ENCODE data around the gene PLEKHA5.
"Not testable (repeated sequence)": the region's sequence is repeated elsewhere in the genome, so short reads cannot be mapped to it uniquely, and the experiment has no call there.

The PLEKHA5 gene

DNA sequence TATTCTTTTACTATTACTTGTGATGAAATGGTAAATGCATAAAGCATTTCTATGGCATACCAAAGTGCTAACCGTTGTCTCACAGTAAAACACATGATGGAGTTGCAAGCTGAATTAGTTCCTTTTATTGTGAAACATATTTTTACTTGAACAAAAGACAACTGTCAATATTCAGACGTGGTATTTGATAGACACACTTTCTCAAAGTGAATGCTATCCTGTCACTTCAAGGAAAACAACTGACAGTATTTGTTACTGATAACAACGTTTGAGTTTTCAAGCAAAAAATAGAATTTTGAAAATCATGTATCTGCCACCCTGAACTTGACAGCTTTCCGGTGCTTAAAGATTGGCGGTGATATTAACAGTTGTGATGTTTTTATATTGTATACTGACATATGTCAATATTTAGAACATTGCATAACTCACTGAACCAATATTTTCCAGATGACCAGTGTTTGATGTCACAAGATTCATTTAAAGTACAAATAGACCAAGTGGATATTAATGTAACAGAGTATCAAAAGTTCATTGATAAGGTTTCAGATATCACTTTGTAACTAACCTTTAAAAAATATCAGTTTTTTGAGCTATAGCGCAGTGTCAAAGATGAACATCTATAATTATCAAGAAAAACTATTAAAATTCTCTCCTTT lies 156.4 kb downstream of the PLEKHA5 start:
- DNase-seq: no peak

DNA sequence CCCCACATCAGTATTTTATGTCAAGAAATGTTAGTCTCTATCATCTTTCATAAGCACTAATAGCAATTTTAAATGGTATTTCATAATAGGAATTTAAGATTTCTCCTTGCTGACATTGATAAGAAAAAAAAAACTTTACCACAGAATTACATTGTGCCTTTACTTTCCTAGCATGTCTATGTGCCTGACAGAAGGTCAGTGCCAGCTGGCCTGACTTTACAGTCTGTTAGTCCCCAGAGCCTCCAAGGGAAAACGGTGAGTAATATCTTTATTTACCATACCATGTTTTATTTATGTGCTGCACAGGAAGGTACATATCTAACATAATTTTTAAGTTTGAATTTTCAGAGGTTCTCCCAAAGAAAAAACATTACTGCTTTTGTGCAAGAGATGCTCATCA lies 157.8 kb downstream of the PLEKHA5 start:
- no peak for DNase-seq

DNA sequence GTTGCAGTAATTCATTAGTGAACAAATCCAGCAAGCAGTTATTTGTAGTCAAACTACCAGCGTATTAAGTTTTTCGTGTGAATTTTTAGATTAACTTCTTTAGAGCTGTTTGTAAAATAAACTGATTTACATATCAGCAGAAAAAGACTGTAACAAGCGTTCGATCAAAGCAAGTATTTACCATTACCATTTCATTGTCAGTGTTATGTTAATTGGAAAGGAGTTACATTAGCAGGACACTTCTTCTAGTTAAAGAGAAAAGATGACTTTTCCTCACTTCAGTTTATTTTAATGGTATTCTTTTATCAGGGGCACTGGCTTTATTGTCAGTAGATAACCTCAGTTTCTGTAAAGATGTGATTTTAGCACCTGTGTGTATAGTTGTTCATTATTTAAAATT lies 158.6 kb downstream of the PLEKHA5 start:
- no peak for DNase-seq

DNA sequence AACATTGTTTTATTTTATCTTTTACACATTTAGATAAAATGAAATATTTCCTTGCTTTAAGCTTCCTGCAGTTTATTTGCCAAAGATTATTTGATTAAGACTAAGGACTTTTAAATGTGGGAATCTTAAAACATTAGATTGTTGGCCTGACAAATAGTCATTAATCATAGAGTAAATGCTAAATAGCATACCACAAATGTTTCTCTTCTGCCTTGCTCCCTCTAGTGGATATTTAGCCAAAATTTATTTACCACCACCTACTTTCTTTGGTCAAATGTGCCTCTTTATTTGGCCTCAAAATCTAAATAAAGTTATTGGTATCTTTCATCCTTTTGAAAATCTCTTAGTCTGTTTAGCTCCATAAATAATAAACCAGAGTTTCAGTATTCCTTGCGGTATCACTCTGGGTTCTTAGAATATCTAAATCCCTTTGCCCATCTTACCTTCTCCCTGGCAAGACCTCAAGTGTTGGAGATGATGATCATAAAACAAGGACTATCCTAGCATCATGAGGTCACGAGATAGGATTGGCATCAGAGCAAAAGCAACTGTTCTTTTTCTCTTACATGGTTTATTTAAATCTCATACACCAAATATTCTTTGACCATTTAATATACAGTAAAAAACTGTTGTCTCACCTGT lies 159.2 kb downstream of the PLEKHA5 start:
- no peak for DNase-seq

DNA sequence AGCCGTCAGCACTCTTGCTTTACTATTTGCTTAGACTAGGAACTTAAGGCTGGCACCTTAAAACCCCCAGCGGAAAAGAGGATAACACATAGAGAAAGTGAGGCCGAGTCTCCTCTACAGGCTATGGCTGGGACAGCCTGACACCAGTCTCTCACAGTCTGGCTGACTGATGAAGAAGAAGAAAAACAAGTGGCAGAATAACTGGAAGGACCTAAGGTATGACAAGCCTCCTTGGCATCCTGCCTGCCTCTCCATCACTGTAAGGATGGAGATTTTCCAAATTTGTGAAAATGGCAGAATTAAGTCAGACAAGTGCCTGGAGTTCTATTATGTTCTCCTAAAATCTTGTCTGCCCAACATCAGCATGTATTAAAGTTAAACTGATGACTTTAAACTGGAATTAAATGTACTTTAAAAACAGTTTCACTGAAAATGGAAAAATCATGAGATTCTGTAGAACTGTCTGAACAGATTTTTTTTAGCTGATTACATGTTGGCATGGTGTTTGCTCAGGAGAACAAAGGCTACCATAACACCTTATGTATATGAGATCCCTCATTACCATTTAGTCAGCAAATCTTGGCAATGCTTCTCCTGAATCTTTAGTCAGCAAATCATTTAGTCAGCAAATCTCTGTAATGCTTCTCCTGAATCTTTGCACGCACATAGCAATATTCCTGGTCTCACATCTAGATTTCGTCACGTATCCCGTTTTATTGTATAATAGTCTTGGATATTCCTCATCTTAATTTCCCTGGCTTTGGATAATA lies 169.5 kb downstream of the PLEKHA5 start:
- no peak for DNase-seq

DNA sequence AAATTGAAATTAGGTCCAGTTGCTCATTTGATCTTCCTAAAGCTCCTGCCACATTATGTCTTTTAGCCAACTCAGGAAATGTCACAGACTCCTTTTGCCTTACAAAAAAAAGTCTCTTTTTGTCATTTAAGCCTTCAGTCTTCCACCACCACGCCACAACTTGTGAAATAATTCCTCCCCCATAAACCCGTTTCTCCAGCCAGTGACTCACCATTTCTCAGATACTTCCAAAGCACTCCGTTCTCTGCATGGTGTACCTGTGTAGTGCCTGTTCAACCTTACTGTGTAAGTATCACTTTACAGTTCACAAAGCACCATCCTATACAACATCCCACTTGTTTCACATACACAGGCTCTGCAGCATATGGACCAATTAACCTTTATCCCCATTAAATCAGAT lies 170.2 kb downstream of the PLEKHA5 start:
- DNase-seq: no peak

DNA sequence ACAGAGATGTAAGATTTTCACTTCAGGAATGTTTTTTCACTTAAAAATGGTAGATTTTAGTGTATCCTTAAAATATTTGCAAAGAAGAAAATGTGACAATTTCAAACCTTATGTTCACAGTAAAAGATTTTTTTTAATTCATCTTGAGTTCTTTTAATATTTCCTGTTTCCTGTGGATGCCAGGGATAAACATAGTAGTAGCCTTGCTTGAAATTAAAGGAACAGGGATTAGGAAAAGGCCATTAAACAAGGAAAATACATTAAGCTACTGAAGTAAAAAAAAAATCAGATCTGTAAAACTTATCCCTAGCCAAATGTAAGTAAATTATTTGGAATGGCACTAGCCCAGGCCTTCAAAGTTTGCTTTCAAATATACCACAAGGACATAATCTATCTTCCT lies 171.7 kb downstream of the PLEKHA5 start:
- no peak for DNase-seq

DNA sequence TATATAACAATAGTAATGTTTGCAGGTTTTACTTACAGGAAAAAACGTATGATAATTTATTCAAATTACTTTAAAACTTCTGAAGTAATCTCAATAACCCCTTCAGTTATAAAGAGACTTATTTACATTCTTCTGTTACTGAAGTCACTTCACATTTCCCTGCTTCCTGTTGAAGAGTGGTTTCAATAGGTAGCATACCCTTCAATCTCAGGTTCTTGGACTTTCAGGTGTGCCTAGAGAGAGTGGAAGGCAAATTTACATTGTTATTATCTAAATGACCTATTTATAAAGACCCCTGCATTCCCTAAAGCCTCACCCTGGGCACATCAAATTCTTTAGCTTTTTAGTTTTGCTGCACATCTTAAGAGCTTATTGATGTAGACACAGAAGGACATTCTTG lies 172.2 kb downstream of the PLEKHA5 start:
- DNase-seq: no peak

DNA sequence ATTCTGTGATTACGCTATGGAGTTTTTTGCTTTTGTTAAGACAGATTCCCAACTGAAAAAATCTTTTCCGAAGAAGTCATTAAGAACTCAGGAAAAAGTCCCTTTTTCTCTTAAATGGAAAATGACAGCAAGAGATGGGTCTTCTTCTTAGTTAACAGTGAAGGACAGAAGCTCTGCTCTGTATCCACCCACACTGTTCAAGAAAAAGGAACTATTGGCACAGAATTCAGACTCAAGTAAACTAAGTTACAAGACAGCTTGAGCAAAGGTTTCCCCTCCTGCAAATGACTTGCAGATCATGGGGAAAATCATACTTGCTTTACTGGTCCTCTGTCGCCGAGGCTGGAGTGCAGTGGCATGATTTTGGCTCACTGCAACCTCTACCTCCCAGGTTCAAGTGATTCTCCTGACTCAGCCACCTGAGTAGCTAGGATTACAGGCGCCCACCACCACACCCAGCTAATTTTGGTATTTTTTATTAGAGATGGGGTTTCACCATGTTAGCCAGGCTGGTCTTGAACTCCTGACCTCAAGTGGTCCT lies 172.6 kb downstream of the PLEKHA5 start:
- no peak for DNase-seq

DNA sequence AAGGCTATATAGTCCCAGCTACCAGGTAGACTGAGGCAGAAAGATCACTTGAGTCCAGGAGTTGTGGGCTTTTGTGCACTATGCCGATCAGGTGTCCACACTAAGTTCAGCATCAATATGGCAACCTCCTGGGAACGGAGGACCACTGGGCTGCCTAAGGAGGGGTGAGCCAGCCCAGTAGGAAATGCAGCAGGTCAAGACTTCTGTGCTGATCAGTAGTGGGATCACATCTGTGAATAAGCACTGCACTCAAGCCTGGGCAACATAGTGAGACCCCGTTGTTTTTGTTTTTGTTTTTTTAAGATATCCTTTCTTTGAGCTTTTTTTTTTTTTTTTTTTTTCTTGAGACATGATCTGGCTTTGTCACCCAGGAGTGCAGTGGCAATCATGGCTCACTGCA lies 174.0 kb downstream of the PLEKHA5 start:
- no peak for DNase-seq

DNA sequence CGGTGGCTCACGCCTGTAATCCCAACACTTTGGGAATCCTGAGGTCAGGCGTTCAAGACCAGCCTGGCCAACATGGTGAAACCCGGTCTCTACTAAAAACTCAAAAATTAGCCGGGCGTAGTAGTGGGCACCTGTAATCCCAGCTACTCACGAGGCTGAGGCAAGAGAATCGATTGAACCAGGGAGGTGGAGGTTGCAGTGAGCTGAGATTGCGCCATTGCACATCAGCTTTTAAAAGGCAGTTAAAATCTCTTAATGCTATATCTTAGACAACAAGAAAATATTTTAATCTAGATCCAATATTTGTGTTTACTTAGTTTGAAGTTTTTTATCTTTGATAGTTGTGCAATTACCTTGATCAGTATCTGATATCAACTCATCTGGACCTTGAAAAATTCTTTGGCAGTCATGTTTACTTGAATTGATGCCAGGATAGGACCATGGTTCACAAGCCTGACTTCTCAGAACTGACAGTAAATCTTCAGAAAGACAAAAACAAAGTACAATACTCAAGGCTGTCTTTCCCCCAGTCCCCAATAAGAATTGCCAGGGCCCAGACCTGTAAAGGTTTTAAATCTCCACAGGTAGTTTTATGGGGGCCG lies 174.7 kb downstream of the PLEKHA5 start:
- DNase-seq: no peak

DNA sequence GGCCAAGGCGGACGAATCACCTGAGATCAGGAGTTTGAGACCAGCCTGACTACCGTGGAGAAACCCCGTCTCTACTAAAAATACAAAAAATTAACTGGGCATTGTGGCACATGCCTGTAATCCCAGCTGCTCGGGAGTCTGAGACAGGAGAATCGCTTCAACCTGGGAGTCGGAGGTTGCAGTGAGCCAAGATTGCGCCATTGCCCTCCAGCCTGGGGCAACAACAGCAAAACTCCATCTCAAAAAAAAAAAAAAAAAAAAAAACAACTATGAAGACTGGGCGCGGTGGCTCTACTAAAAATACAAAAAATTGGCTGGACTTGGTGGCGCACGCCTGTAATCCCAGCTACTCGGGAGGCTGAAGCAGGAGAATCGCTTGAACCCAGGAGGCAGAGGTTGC lies 176.1 kb downstream of the PLEKHA5 start:
- not testable (repeated sequence) for DNase-seq

DNA sequence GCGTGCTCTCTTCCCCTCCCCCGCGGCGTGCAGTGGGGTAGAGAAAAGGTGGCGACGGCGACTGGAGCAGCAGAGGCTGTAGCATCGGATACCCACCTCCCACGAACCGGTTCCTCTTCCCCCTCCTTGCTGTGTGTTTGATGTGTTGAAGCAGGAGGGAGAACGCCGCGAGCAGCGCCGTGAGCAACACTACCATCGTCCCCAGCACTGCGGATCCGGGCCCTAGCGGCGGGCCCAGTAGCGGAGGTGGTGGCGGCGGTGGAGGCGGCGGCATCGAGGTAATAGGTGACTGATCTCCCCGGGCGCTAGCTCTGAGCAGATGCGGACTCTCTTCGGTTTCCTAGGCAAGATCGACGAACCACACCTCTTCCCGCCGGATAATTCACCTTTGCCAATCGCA lies 176.8 kb downstream of the PLEKHA5 start:
- DNase-seq: no peak

DNA sequence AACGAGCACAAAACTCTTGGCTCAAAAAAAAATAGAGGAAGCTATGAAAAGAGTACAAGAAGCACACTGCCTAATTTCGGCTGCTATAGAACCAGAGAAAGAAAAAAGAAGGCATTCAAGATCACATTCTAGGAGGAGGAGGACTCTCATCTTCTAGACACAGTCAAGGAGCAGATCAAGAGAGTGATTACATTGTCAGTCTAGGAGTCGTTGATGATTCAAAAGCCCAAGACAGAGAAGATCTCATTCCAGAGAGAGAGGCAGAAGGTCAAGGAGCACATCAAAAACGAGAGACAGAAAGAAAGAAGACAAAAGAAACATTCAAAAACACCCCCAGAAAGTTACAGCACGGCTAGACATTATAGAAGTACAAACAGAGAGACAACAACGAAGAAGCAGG lies 177.9 kb downstream of the PLEKHA5 start:
- no peak for DNase-seq

DNA sequence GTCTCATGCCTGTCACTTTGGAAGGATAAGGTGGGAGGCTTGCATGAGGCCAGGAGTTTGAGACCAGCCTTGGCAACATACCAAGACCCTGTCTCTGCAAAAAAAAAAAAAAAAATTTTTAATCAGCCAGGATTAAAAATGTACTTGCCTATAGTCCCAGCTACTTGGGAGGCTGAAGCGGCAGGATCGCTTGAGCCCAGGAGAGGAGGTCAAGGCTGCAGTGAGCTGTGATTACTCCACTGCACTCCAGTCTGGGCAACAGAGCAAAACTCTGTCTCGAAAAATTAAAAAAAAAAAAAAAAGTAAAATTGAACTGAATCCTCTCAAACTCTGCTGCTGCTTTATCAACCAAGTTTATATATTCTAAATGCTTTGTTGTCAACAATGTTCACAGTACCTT lies 181.6 kb downstream of the PLEKHA5 start:
- DNase-seq: no peak

DNA sequence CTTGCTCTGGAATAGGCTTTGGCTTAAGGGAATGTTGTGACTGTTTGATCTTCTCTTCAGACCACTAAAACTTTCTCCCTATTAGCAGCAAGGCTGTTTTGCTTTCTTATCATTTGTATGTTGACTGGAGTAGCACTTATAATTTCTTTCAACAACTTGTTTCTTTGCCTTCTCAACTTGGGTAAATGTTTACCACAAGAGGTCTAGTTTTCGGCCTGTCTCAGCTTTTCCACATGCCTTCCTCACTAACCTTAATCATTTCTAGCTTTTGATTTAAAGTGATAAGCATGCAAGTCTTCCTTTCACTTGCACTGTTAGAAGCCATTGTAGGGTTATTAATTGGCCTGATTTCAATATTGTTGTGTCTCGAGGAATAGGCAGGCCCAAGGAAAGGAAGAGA lies 183.1 kb downstream of the PLEKHA5 start:
- no peak for DNase-seq

DNA sequence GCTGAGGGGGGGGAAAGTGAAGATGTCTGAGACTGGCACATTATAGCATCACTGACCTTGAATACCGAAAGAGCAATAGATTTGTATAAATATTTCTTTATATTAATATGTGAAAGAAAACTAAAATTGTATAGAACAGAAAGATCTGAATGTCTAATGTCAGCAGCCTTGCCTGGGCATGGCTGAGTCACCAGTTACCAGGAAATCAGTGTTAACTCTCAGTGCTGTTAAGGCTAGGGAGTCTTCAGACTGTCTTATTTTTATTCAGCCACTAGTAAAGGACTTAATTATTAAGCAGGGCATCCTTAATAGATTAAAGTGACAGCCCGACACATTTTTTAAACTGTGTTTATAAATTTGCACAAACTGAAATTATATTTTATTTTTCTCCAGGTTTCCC lies 186.9 kb downstream of the PLEKHA5 start:
- no peak for DNase-seq

DNA sequence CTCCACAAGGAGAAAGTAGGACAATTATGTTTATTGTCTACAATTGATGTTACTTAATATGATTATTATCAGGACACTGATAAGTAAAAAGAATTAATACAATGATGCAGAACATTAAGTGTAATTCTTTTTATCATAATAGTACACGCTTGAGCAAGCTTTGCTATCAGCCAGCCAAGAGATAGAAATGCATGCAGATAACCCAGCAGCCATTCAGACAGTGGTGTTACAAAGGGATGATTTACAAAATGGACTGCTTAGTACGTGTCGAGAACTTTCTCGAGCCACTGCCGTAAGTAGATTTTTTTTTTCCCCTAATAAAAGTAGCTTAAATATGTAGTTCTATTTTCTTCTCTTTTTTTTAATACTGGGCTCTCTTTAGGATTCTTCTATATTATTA lies 192.8 kb downstream of the PLEKHA5 start:
- DNase-seq: no peak

DNA sequence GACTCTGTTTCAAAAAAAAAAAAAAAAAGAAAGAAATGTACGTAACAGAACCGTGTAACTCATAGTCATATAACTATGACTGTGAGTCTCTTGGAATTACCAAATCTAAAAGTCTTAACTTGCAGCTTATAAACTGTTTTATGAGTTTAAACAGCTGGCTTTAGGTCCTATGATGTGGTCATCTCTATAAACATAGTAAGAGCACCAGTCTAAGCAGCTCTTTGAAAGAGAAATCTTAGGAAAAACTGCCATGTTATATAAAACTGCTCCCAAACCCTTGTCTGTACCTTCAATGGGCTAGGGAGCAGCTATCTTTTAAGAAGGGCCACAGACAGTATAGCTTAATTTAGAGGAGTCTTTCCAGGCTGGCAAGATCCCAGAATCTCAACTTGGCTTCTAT lies 194.3 kb downstream of the PLEKHA5 start:
- DNase-seq: no peak

DNA sequence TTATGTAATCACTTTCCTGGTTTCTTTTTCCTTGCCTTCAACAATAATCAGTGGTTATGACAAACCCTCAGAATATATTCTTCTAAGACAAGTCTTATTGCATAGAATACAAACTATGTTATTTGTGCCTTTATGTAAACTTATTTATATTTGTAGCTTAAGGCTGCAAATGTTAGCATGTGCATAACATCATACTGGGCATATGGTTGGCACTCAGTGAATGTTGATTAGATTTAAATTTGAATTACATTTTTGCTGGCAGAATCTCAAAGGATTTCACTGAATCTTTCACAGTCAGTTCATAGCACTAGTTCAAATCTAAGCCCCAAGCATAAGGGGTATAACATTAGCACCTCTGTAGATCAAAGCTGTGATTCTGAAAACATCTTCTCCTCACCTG lies 196.6 kb downstream of the PLEKHA5 start:
- DNase-seq: no peak

DNA sequence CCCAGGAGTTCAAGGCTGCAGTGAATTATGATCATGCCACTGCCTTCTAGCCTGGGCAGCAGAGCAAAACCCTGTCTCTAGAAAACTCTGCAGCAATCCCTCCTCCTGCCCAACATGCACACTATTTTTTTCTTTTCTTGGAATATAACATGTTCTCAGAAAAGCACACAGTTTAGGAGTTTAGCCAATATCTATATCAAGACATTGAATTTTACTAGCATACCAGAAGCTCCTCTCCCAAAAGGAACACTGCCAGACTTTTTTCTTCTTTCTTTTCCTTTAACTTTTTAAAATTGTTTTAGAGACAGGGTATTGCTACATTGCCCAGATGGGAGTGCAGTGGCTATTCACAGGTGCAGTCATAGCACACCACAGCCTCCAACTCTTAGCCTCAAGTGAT lies 202.7 kb downstream of the PLEKHA5 start:
- DNase-seq: no peak

DNA sequence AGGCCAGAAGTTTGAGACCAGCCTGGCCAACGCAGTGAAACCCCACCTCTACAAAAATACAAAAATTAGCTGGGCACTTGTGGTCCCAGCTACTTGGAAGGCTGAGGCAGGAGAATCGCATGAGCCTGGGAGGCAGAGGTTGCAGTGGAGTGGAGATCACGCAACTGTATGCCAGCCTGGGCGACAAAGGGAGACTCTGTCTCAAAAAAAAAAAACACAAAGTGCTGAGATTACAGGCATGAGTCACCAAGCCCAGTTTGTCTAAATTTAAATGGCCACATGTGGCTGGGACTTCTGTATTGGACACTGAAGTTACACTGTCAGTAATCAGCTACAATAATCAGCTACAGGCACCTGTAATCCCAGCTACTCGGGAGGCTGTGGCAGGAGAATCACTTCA lies 208.9 kb downstream of the PLEKHA5 start:
- DNase-seq: no peak

DNA sequence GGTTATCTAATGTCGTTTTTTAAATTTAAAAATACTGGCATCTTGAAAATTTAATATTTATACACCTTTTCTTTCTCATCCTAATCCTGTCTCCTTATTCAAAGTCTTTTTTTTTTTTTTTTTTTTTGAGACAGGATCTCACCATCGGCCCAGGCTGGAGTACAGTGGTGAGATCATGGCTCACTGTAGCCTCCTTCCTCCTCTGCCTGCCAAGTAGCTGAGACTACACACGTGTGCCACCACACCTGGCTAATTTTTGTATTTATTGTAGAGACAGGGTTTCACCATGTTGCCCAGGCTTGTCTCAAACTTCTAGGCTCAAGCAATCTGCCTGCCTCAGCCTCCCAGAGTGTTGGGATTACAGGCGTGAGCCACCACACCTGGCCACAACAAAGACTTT lies 221.3 kb downstream of the PLEKHA5 start:
- not testable (repeated sequence) for DNase-seq

DNA sequence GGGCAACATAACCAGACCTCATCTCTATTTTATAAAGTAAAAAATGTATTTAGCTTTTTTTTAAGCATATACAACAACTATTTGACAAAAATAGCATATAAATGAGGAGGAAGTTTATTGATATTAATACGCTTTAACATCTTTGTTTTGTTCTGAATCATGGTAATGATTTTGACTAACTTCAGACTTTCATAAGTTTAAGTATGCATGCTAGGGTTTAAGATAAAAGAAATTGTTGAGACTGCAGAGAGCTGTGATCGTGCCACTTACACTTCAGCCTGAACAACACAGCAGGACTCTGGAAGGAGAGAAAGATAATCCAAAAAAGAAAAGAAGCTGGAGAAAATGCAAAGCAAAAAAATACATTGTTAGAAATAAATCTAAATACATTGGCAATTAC lies 221.8 kb downstream of the PLEKHA5 start:
- no peak for DNase-seq
